HG03064 (cell line): ENCODE data around the gene ZFP69.

Source experiments
- ATAC-seq: cut with Tn5 transposase; IDR thresholded peaks from one replicate; pipeline ENCODE4 v1.9.1; 2021; ENCODE audit warnings: low read depth; ENCODE audit not compliant: unreplicated experiment

The ZFP69 gene

GRCh38 chr1:40507973-40508372 is 30.9 kb downstream of the ZFP69 start:
- ATAC-seq = no peak

DNA sequence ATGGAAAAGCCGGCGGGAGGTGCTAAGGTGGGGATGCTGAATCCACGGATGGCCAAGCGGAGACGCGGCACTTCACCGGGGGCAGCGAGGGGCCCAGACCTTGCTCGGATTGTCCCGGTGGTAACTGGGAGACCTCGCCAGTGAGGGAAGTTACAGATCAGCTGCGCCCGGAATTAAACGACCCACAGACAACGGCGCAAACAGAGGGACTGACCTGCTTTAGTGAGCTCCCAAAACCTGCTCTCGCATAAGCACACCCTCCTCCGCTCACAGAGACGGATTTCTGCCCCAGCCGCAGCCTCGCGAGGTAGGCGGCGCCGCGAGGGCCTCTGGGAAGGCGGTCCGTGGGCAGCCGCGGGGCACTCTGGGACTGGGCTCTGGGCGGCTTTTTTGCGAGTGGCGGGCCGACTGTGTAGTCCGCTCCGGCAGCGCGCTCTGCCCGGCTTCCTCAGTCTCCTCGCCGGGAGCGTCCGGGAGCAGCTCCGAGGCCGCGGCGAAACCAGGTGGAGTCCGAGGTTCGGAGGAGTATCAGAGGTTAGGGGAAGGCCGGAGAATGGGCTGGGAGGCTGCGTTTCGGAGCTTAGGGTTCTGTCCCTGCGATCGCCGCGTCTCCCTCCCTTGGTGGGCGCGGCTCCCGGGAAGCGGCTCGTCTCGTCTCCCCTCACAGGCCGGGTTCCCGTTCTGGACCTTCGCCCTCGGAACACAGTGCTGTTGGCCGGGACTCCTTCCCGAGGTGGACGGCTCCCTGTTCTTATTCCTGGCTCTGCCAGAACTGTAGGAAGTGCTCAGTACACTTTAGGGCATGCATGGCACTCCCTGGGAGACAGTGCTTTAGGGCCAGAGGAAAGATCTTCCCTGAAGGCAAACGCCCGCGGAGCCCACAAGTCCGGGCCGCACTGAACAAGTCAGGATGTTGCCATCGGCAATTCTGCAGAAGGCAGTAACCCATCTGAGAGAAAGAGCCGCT is 31.6 kb downstream of the ZFP69 start, which contains the start of gene EXO5:
EXO5 (plus strand) TSS at position 393 of the 967 bp plus-strand sequence. CDS start 5,778 bp downstream, outside the sequence.
- no peak for ATAC-seq

GRCh38 chr1:40519517-40519916 is 42.4 kb downstream of the ZFP69 start:
- ATAC-seq = no peak

DNA sequence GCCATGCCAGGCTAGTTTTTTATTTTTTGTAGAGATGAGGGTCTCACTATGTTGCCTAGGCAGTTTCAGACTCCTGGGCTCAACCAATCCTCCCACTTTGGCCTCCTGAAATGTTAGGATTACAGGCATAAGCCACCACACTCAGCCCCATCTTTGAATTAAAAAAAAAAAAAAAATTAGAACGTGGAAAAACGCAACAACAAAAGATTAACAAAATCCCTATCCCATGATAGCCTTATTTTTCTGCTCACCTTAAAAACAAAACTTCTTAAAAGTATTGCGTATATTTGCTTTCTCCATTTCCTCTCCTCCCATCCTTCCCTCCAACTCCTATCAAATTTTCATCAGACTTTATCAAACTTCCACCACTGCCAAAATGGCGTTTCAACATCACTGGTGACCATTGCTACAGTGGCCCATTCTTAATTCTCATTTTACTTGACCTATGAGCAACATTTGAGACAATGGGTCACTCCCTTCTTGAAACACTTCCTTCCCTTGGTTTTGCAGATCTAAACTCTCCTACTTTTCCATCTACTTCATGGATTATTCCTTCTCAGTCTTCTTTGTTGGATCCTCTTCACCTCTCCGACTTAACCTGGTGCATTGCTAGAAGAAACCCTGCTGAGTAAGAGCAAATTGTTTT is 53.8 kb downstream of the ZFP69 start:
- ATAC-seq = no peak

- peak; percentile 90 for ATAC-seq
Measured at GRCh38 chr1:40531381-40532061, 54.4 kb downstream of the ZFP69 start, which contains the start of gene ZNF684. Gene ZNF684, plus strand, starts transcription at chr1:40531637. Its CDS starts 1,530 bp downstream, at chr1:40533167.

GRCh38 chr1:40532062-40532389 is 54.9 kb downstream of the ZFP69 start:
- no peak for ATAC-seq

GRCh38 chr1:40532844-40533424 is 55.8 kb downstream of the ZFP69 start:
- no peak for ATAC-seq

- no peak for ATAC-seq
Measured at GRCh38 chr1:40534589-40534988, 57.5 kb downstream of the ZFP69 start.

DNA sequence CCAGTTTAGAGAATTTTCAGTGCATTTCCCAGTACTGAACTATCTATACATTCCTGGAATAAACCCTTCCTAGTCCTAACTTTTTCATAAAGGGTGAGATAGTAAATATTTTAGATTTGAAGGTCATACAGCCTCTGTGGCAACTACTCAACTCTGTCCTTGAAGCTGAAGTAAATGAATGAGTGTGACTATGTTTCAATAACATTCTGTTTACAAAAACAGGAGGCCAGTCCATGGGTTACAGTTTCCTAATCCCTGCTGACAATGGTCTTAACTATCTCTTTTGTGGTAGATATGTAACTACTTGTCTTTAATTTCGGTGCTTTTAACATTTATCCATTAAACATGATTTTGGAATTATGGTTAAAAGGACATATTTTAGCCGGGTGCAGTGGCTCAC is 58.6 kb downstream of the ZFP69 start:
- no peak for ATAC-seq

- ATAC-seq = no peak
Measured at GRCh38 chr1:40539338-40539737, 62.2 kb downstream of the ZFP69 start.
